AML-193 (cell line): ENCODE data around the gene TP63.

Experiments used
- DNase-seq, 2 experiments: peaks; one replicate each; lab custom pipeline; 2025; lab: John Stamatoyannopoulos, UW

The TP63 gene

DNA sequence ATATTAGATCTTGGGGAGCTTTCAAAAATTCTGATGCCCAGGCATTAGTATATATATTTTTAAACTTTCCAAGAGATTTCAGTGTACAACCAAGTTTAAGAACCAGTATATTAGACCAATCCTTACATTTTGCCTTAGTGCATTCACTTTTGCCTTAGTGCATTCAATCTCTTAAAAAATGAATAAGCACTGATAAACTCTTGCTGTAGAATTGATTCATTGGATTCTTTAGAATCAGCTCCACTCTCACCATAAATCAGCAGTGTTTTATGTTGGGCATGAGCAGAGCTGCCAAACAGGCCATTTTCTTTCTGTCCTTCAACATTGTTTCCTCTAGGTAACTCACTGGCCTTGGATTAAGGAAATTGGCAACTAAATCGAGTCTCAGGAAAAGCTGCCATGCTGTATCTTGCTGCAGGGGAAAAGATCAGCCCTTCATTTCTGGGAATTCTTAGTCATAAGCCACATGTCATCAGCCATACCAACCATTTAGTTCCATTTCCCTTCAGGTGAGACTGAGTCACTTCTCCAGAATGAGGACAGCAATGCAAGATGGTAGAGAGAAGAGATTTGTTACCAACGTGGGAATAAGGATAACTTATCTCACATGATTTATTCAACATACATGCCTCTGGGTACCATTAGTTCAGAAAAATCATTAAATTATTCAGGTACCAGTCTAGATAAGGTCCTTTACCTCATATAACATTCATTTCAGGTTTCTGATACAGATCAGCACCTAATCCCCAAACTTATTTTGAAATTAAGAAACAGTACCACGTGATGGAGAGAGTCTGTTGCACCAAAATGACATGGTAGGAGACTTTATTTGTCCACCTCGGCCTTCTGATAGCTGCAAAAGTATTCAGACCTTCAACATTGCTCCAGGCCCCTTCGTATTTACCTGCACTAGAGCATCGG is 297.0 kb downstream of the TP63 start:
- DNase-seq = no peak

DNA sequence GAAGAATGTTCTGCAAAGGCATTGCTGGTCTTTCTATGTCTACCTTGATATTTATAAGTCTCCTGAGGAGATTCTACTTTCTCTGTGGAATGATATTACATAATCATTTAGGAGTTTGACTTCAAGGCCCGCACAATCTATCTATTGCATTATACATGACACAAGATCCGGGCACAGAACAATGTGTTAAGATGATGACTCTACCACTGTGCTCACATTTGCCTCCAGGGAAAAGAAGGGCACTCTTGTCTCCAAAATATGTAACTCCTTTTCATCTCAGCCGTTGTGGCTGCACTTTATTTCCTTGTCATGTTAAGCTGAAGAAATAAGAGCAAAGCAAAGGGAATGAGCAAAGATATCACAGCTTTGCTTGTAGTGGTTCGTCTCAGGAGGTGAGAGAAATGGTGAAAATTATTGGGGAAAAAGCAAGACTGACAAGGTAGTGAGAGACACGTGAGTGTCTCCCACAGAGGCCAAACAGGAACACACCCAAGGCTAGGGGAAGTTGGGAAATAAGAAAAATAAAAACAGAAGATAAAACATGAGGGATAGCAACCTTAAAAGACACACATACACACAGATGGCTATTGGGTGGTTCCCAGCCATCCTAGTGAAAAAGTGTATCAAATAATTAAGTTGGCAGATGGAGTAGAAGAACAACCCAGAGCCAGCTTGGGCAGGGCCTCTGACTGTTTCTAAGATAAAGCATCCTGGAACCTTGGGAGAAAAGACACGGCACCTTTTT is 305.2 kb downstream of the TP63 start:
- no peak for DNase-seq

DNA sequence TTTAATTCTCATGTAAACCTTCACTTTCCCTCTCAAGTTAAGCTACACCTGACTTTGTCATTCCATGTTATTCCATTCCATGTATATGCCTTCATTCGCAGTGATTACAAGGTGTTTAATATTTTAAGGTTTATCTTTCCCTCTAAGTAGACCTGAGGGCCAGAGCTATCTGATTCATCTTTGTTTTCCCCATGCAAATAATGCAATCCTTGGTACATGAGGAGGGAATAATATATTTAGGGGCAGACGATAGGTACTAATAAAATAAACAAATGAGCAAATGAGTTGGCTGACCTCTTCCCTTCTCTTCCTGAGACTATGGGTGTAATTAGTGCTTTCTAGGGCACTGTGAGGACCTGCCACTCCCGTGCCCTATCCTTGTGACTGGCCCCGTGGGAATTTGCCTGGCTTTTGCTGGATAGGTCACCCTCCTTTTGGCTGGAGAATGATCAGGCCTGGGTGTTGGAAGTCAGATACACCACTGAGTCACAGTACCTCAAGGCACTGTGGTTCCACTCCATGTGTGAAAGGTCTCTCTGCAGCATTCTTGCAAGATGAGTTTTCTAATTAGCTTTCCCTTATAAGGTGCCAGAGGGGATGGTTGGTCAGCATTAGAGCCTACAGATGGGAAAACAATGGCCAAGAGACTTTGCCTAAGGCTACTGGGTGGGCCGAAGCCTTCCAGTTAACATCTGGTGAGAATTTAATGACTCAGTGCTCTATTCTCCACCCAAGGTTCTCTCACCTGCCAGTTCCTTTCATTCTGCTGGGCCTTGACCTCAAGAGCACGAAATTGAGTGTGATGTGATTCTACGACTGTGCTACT is 306.3 kb downstream of the TP63 start:
- no peak for DNase-seq

DNA sequence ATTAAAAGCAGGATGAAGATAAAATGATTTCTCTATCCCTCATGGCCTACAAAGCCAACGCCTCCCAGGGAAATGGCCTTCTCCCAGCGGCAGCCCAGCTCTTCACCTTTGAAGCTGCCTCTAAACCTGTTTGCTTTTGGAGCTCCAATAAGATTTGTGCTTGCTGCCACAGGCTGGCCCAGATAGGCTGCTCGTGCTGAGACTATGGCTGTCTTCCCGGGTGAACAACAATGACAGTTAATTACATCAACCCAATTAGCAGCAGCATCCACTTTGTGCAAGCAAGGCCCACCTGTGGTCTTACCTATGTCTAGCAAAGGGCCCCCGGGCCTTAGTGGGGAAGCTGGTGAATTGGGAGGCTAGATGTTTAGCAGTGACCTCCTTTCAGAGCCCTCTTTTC is 309.9 kb downstream of the TP63 start:
- DNase-seq = no peak

DNA sequence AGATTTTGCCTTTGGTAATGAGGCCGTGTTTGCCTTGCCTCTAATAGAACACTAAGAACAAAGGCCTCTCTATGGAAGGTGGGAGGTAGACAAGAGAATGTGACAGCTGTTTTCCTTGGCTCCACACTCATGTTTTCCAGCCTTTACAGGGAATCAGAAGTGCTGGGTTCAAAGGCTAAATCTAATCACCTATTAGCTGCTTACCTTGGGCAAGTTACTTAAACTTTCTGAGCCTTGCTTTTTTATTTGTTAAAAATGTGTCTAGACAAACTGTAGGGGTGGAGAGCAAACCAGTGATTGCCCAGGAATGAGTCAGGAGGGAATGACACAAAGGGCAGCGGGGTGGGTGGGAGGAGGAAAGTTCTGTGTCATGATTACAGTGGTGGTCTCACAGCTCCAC is 310.5 kb downstream of the TP63 start:
- DNase-seq = no peak

DNA sequence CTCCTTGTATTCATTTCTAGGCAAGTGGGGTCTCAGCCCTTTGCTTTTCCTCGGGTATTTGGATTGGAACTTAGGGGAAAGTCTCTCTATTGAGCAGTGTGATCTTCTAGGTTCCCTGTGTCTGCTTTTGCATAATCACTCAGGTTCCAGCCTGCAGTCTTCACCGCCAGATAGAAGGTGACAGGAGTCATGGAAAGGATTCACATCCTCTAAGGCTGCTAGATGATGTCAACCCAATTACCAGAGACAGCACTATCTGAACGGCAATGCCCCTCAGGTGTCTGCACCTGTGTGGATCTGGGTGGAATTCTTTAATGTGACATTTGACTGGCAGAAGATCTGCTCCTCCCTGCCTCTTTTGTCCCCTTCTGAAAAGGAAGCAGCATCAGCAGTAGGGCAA is 311.8 kb downstream of the TP63 start:
- no peak for DNase-seq

DNA sequence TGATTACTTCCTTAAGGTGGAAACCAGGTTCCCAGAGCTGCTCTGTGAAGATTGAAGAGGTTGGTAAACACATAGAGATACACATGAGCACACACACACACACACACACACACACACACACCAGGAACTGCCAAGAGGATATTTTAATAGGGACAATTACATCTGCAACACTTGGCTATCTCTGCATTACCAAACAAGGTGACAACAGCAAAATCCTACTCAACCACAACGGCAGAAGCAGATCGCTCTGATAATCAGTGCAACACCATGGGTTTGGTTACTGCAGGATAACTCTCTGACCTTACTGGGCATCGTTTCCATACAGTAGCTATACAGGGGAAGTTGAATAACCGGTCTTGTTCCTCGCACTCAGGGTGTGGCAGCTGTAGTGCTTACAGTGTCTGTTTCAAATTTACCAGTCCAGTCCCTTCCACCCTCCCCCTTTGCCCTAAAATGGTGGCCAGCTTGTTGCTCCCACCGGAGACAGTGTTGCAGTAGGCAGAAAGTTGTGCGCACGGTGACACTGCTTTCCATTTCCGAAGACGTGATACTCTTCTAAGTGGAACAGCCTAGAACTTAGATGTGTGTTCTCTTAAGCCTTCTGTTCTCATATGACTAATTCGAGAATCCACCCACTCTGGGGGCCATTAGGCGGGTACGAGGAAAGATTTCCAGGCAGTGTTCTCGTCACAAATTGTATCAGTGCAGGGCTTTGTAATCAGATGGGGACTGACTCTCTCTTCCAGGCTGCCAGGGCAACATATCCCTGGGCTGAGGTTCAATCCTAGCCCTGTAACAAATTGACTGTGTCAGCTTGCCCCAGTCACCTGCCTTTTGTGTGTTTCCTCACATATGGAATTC is 313.3 kb downstream of the TP63 start:
- no peak for DNase-seq

DNA sequence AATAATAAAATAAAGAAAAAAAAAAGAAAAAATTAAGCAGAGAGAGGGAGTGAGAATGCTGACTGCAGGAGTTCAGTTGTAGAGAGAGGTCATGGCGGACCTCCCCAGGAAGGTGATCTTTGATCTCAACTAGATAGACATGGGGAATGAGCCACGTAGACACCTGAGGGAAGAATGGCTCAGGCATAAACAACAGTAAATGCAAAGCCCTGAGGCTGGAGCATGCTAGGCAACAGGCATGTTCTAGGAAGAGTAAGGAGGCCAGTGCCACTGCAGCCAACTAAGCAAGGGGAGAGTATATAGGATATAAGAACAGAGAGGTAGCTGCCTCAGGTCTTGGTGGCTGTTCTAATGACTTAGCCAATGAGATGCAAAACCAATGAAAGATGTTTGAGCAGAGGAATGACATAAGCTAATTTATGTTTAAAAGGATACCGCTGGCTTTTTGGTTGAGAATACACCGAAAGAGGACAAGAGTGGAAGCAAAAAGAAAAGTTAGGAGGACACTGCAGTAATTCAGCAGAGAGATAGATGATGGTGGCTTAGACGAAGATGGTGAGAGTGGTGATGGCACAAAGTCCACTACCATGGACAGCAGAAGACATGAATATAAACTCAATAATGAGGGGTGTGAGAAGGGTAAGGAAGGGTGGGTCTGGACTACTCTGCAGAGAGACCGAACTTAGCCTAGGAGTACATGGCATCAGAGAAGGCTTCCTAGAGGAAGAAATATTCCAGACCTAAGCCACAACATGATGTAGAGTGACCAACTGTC is 314.9 kb downstream of the TP63 start:
- DNase-seq = no peak
